ENCODE measurements around the gene MCU.

The MCU gene

GRCh38 chr10:72830625-72831024 is 138.7 kb downstream of the MCU start:
- no peak for DNase-seq (ENCODE audit: low read depth)
- TF ChIP-seq CTCF (IDR thresholded peaks at IDR 0.05; ENCODE audit: low read depth, low read length) = no peak
- TF ChIP-seq MAX (IDR thresholded peaks at IDR 0.05; ENCODE audit: low read depth, low read length) = no peak
- TF ChIP-seq MYC (IDR thresholded peaks at IDR 0.05; ENCODE audit: low read depth, low read length) = no peak
- TF ChIP-seq POLR2A (IDR thresholded peaks at IDR 0.05; ENCODE audit: extremely low read depth, insufficient read length) = no peak
- no peak overlapping the region for H3K4me3 ChIP-seq (ENCODE audit: low read depth, low read length)

- TF ChIP-seq POLR2A (IDR thresholded peaks at IDR 0.05; ENCODE audit: extremely low read depth, insufficient read length) (no peak), CTCF (IDR thresholded peaks at IDR 0.05; ENCODE audit: low read depth, low read length) (no peak), MAX (IDR thresholded peaks at IDR 0.05; ENCODE audit: low read depth, low read length) (no peak), MYC (IDR thresholded peaks at IDR 0.05; ENCODE audit: low read depth, low read length) (no peak)
- no peak overlapping the region for H3K4me3 ChIP-seq (ENCODE audit: low read depth, low read length)
- DNase-seq (ENCODE audit: low read depth) = no peak
Observed at GRCh38 chr10:72831696-72832409, 139.9 kb downstream of the MCU start.

- no peak for DNase-seq (ENCODE audit: low read depth)
- TF ChIP-seq CTCF (IDR thresholded peaks at IDR 0.05; ENCODE audit: low read depth, low read length) = no peak
- H3K4me3 ChIP-seq (ENCODE audit: low read depth, low read length) = no peak overlapping the region
Observed at GRCh38 chr10:72832701-72833100, 140.8 kb downstream of the MCU start.

GRCh38 chr10:72834183-72834825 is 142.4 kb downstream of the MCU start:
- peak; percentile 78 for DNase-seq (ENCODE audit: low read depth)
- TF ChIP-seq CTCF (IDR thresholded peaks at IDR 0.05; ENCODE audit: low read depth, low read length) (peak; percentile 51), MYC (IDR thresholded peaks at IDR 0.05; ENCODE audit: low read depth, low read length) (no peak), MAX (IDR thresholded peaks at IDR 0.05; ENCODE audit: low read depth, low read length) (peak; percentile 46)
- H3K4me3 ChIP-seq (ENCODE audit: low read depth, low read length) = no peak overlapping the region

GRCh38 chr10:72840319-72840718 is 148.4 kb downstream of the MCU start:
- no peak for DNase-seq (ENCODE audit: low read depth)
- TF ChIP-seq MAX (IDR thresholded peaks at IDR 0.05; ENCODE audit: low read depth, low read length) = no peak
- TF ChIP-seq MYC (IDR thresholded peaks at IDR 0.05; ENCODE audit: low read depth, low read length) = no peak
- TF ChIP-seq POLR2A (IDR thresholded peaks at IDR 0.05; ENCODE audit: extremely low read depth, insufficient read length) = no peak
- TF ChIP-seq CTCF (IDR thresholded peaks at IDR 0.05; ENCODE audit: low read depth, low read length) = no peak
- H3K4me3 ChIP-seq (ENCODE audit: low read depth, low read length) = no peak overlapping the region
